GM12872 (cell line): ENCODE measurements around the gene SF3B6.

Source experiments
- TF ChIP-seq, protein P1 (sequence below): IDR thresholded peaks from 3 replicates; pipeline ENCODE4 v1.5.1; 2011; ENCODE audit warnings: low read depth, mild to moderate bottlenecking, low read length, moderate library complexity; ENCODE audit not compliant: insufficient read depth

SF3B6 gene

DNA sequence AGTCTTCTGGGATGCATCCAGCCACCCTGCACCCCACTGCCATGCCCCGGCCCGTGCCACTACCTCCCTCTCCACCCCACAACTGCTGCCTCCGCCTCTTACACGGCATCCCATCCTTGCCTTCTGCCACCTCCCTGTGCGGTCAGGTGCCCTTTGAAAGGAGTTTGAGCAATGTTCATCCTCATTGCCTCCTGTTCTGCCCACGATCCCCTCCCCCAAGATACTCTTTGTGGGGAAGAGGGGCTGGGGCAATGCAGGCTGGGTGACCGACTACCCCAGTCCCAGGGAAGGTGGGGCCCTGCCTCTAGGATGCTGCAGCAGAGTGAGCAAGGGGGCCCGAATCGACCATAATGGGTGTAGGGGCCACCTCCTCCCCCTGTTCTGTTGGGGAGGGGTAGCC, 57.9 kb downstream of the SF3B6 start:
- TF ChIP-seq, protein P1, sequence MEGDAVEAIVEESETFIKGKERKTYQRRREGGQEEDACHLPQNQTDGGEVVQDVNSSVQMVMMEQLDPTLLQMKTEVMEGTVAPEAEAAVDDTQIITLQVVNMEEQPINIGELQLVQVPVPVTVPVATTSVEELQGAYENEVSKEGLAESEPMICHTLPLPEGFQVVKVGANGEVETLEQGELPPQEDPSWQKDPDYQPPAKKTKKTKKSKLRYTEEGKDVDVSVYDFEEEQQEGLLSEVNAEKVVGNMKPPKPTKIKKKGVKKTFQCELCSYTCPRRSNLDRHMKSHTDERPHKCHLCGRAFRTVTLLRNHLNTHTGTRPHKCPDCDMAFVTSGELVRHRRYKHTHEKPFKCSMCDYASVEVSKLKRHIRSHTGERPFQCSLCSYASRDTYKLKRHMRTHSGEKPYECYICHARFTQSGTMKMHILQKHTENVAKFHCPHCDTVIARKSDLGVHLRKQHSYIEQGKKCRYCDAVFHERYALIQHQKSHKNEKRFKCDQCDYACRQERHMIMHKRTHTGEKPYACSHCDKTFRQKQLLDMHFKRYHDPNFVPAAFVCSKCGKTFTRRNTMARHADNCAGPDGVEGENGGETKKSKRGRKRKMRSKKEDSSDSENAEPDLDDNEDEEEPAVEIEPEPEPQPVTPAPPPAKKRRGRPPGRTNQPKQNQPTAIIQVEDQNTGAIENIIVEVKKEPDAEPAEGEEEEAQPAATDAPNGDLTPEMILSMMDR, result no peak

DNA sequence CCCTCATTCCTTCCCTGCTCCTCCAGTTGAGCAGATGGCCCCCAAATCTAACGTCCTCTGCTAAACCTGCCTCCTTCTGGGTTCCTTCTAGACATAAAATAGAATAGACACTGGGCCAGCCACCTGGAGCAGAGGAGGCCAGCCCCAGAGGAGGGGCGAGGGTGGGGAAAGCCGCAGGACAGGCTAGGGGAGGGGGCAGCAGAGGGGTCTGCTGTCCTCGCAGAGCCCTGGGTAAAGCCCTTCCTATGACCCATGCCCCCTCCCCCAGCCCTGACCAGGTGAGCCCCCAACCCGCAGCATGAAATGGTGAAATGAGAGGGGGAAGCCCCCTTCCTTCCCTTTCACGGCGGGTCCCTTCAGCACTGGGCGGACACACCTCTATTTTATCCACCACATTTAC, 58.4 kb downstream of the SF3B6 start:
- TF ChIP-seq, protein P1, result no peak
